HepG2 (cell line): ENCODE results near the gene THSD4. TPM values are rescaled to one million over a fixed set of nuclear protein-coding genes. Genes with fewer than 3 reads are reported as not detected.

Source experiments
- ATF5 ChIP-seq: sonication (generic); formaldehyde crosslinking; IDR thresholded peaks from 2 replicates; pipeline ENCODE4 v1.4.0; 2020; ENCODE audit warnings: mild to moderate bottlenecking, low read depth, missing genetic modification reagents
- FOXO4 ChIP-seq: sonication (generic); formaldehyde crosslinking; conservative IDR thresholded peaks from 2 replicates; pipeline ENCODE4 v1.8.1; 2023; ENCODE audit warnings: missing genetic modification reagents
- JDP2 ChIP-seq: sonication (generic); formaldehyde crosslinking; IDR thresholded peaks from 2 replicates; pipeline ENCODE4 v1.8.1; 2022; ENCODE audit warnings: missing genetic modification reagents, borderline replicate concordance
- KMT2B ChIP-seq: IDR thresholded peaks from 2 replicates; pipeline ENCODE4 v1.6.1; 2016; ENCODE audit warnings: missing genetic modification reagents, missing compliant biosample characterization
- NR1H2 ChIP-seq: sonication (generic); formaldehyde crosslinking; IDR thresholded peaks from 2 replicates; pipeline ENCODE4 v1.8.1; 2022; ENCODE audit warnings: low read depth, missing genetic modification reagents, borderline replicate concordance
- PCBP1 ChIP-seq: fragments of 200-400 bp; formaldehyde crosslinking; IDR thresholded peaks from 2 replicates; pipeline ENCODE4 v1.6.1; 2017; ENCODE audit warnings: mild to moderate bottlenecking, low read depth, low read length, borderline replicate concordance
- PHB2 ChIP-seq: fragments of 450-650 bp; IDR thresholded peaks from 2 replicates; pipeline ENCODE4 v1.6.1; 2018; ENCODE audit not compliant: partially characterized antibody
- RARA ChIP-seq: IDR thresholded peaks from 2 replicates; pipeline ENCODE4 v1.6.1; 2016; ENCODE audit warnings: missing genetic modification reagents, missing compliant biosample characterization
- RFX3 ChIP-seq: IDR thresholded peaks from 2 replicates; pipeline ENCODE4 v1.6.1; 2016; ENCODE audit warnings: missing biosample characterization, missing genetic modification reagents
- SMAD1 ChIP-seq: sonication (generic); formaldehyde crosslinking; IDR thresholded peaks from 2 replicates; pipeline ENCODE4 v1.4.0; 2020; ENCODE audit warnings: missing genetic modification reagents, low read depth, mild to moderate bottlenecking, borderline replicate concordance
- SMYD3 ChIP-seq: sonication (generic); formaldehyde crosslinking; IDR thresholded peaks from 2 replicates; pipeline ENCODE4 v1.8.1; 2023; ENCODE audit warnings: mild to moderate bottlenecking, missing genetic modification reagents
- TFDP2 ChIP-seq: sonication (generic); formaldehyde crosslinking; IDR thresholded peaks from 2 replicates; pipeline ENCODE4 v1.4.0; 2020; ENCODE audit warnings: missing genetic modification reagents
- ZBTB44 ChIP-seq: sonication (generic); formaldehyde crosslinking; IDR thresholded peaks from 2 replicates; pipeline ENCODE4 v1.4.0; 2020; ENCODE audit warnings: missing genetic modification reagents
- ZNF17 ChIP-seq: sonication (generic); formaldehyde crosslinking; IDR thresholded peaks from 2 replicates; pipeline ENCODE4 v1.5.0; 2020; ENCODE audit warnings: mild to moderate bottlenecking, missing genetic modification reagents
- ZNF354B ChIP-seq: sonication (generic); formaldehyde crosslinking; IDR thresholded peaks from 2 replicates; pipeline ENCODE4 v1.8.0; 2022; ENCODE audit warnings: mild to moderate bottlenecking, missing genetic modification reagents
- ZNF431 ChIP-seq: sonication (generic); formaldehyde crosslinking; IDR thresholded peaks from 2 replicates; pipeline ENCODE4 v1.9.0; 2022; ENCODE audit warnings: missing genetic modification reagents, low read depth, mild to moderate bottlenecking, borderline replicate concordance
- ZNF460 ChIP-seq: sonication (generic); formaldehyde crosslinking; IDR thresholded peaks from 2 replicates; pipeline ENCODE4 v1.5.1; 2020; ENCODE audit warnings: missing genetic modification reagents, mild to moderate bottlenecking, borderline replicate concordance
- ZNF530 ChIP-seq: sonication (generic); formaldehyde crosslinking; IDR thresholded peaks from 2 replicates; pipeline ENCODE4 v1.5.0; 2020; ENCODE audit warnings: low read depth, mild to moderate bottlenecking, missing genetic modification reagents
- ZNF580 ChIP-seq: IDR thresholded peaks from 2 replicates; pipeline ENCODE4 v1.6.1; 2016; ENCODE audit warnings: low read depth, borderline replicate concordance
- polyA plus RNA-seq, 8 experiments: library from polyadenylated mRNA; depleted of rRNA in 3 of 8; stranded (reverse) in 7 of 8; unstranded in 1 of 8; fragments of >200 nt; fragmentation: Illumina TruSeq in 4 of 8; extraction: Trizol in 4 of 8; gene quantifications; 2 replicates each; pipeline versions ENCODE4 v1.2.1 to v1.2.3, GENCODE V29; 2011 to 2016; ENCODE audit warnings: low read depth in 4 of 8, missing spikeins in 1 of 8, mixed read lengths in 1 of 8; ENCODE audit not compliant: insufficient read depth in 1 of 8
- total RNA-seq, 5 experiments: library from RNA; depleted of rRNA; stranded (reverse); fragments of >200 nt; fragmentation: Illumina TruSeq; extraction: Trizol; gene quantifications; 2 replicates each; pipeline ENCODE4 v1.2.3, GENCODE V29; 2016; ENCODE audit warnings: low read depth in 1 of 5
- TF ChIP-seq, protein P1 (sequence below): sonication (generic); formaldehyde crosslinking; IDR thresholded peaks from 2 replicates; pipeline ENCODE4 v1.8.0; 2022; ENCODE audit warnings: mild to moderate bottlenecking, missing genetic modification reagents; ENCODE audit not compliant: insufficient replicate concordance

Gene THSD4
- total and polyA plus RNA-seq, 2 of the 13 experiments (the other 11 are each of a cell fraction or from before 2014, with no cell fraction given): 0.07 to 0.21 TPM

DNA sequence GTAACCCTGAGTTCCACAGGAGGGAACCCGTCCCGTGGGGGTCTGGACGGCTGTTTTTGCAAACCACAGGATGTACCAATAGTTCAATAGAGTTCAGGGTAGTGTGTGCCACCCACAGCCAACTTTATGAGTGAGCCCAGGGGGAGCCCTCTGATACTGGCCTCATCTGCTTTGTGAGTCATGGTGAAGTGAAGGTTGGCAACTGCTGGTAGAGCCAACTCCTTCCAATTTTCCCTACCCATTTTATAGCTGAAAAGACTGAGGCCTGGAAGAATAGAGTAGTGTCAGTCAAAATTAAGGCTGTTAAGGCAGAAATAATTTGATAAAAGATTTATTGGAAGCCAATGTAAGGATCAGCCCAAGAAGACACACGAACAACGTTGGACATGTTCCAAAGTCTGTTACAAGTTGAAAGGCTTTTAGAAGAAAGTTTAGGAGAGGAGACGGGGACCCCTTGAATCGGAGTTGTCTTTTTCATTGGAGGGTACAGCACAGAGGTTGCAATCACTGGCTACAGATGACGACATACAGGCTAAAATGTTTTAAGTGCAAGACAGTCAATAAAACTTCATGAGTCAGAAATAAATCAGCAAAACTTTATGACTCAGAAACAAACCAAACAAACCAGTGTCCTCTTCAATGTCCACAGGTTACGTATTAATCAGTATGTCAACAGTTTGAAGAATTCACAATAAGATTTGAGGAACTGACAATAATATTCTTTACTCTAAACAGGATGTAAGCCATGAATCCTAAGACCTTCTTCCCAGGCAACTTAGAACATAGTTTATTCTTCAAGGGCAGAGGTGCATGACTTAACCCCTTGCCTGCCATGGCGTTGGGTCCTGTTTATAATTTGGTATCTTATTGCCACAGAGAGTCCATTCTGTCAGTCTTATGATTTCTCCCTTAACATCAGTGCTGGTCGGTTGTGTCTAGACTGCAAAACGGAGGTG lies 632.1 kb downstream of the THSD4 start (continued):
- no peak for TF ChIP-seq TFDP2
- TF ChIP-seq NR1H2 (CRISPR knock-in tag): no peak
- TF ChIP-seq ATF5 (CRISPR knock-in tag): no peak
- no peak for TF ChIP-seq ZNF17 (CRISPR knock-in tag)
- no peak for TF ChIP-seq ZNF460 (CRISPR knock-in tag)
- no peak for TF ChIP-seq RFX3 (CRISPR knock-in tag)
- no peak for TF ChIP-seq ZNF580 (CRISPR knock-in tag)
- TF ChIP-seq SMAD1 (CRISPR knock-in tag): no peak
- TF ChIP-seq RARA (CRISPR knock-in tag): peak; percentile 76
- no peak for TF ChIP-seq PHB2
- TF ChIP-seq ZNF431 (CRISPR knock-in tag): no peak
- TF ChIP-seq KMT2B: no peak
- TF ChIP-seq FOXO4 (CRISPR knock-in tag): no peak
- TF ChIP-seq PCBP1: no peak
- no peak for TF ChIP-seq JDP2 (CRISPR knock-in tag)
- TF ChIP-seq ZNF530 (CRISPR knock-in tag): no peak
- no peak for TF ChIP-seq ZNF354B (CRISPR knock-in tag)
- TF ChIP-seq, protein P1, sequence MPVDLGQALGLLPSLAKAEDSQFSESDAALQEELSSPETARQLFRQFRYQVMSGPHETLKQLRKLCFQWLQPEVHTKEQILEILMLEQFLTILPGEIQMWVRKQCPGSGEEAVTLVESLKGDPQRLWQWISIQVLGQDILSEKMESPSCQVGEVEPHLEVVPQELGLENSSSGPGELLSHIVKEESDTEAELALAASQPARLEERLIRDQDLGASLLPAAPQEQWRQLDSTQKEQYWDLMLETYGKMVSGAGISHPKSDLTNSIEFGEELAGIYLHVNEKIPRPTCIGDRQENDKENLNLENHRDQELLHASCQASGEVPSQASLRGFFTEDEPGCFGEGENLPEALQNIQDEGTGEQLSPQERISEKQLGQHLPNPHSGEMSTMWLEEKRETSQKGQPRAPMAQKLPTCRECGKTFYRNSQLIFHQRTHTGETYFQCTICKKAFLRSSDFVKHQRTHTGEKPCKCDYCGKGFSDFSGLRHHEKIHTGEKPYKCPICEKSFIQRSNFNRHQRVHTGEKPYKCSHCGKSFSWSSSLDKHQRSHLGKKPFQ (CRISPR knock-in tag): no peak
- no peak for TF ChIP-seq SMYD3 (CRISPR knock-in tag)
- no peak for TF ChIP-seq ZBTB44 (CRISPR knock-in tag)
